GM18951 (cell line): ENCODE measurements around the gene ANXA7.
"Not testable (repeated sequence)": the region's sequence is repeated elsewhere in the genome, so short reads cannot be mapped to it uniquely, and the experiment has no call there.

ENCODE experiments used
- POLR2A ChIP-seq: IDR thresholded peaks from 4 replicates; pipeline ENCODE4 v1.6.1; 2011; ENCODE audit warnings: mild to moderate bottlenecking; ENCODE audit not compliant: insufficient read length, insufficient read depth; ENCODE audit errors: extremely low read depth
- in situ Hi-C: fragments of 300-500 bp; cut with MboI; formaldehyde crosslinking; loops from one replicate; pipeline ENCODE4 v1.12.0; 2022; ENCODE audit warnings: low sequenced_read_pairs, mixed read lengths, inconsistent platforms; ENCODE audit not compliant: unreplicated experiment

Gene ANXA7

GRCh38 chr10:73423309-73423708 lies 9.5 kb upstream of the ANXA7 start:
- TF ChIP-seq POLR2A = no peak
- in situ Hi-C loops = no loop called here

GRCh38 chr10:73416571-73416970 lies 2.7 kb upstream of the ANXA7 start:
- TF ChIP-seq POLR2A = no peak

GRCh38 chr10:73414230-73414945 lies 530 bp upstream of the ANXA7 start:
- TF ChIP-seq POLR2A = no peak
- in situ Hi-C loops = no loop called here

More at GRCh38 chr10:73416571-73416970, 2.7 kb upstream of the ANXA7 start:
- in situ Hi-C loops = no loop called here

DNA sequence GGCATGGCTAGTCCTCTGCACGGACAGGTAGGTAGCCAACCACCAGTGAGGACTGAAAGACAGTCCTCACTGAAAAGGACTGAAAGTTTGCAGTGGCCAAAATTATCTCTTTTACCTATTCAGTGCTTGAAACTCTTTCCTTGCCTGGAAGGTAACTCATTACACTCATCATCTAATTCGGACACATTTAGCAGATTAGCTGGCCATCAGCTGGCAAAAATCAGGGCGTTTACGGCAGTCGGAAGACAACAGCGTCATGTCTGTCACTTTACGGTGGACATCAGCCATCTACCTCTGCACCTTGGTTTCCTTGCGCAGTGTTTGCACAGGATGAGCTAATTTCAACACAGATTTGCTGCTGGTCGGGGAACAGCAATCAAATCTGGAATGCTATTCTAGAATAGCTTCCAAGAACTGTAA lies 740 bp downstream of the ANXA7 start:
- TF ChIP-seq POLR2A = no peak
- in situ Hi-C loops = no loop called here

GRCh38 chr10:73410897-73411296 lies 3.0 kb downstream of the ANXA7 start:
- TF ChIP-seq POLR2A = no peak
- in situ Hi-C loops = no loop called here

- no peak for TF ChIP-seq POLR2A
- in situ Hi-C loops = no loop called here
Observed at GRCh38 chr10:73408978-73409521, 4.8 kb downstream of the ANXA7 start.

DNA sequence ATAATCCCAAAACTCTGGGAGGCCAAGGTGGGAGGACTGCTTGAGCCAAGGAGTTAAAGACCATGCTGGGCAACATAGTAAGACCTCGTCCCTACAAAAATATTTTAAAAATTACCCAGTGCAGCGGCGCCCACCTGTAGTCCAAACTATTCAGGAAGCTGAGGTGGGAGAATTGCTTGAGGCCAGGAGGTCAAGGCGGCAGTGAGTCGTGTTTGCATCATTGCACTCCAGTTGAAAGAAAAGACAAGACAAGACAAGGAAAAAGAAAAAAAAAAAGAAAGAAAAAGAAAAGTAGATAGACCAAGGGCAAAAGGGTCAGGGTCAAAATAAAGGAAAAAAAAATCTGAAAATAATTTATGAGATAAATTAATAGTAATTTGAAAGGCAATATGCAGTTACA lies 5.8 kb downstream of the ANXA7 start:
- in situ Hi-C loops = no loop called here
- no peak for TF ChIP-seq POLR2A

DNA sequence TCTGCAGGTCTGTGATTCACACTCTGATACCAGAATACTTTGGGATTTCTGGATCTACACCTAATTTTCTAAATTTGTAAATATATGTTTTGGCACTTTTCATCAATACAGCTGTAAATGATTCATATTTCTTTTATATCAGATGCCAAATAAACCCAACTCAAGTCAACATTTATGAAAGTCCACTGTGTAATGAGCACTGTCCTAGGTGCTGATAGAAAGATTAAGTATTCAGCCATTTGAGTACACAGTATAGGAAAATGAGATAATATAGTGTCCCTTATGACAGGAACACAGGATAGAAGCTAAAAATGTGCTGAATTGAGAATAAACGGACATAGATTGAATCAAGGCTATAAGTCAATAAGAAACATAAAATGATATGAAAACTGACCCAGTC lies 6.4 kb downstream of the ANXA7 start:
- in situ Hi-C loops = no loop called here
- no peak for TF ChIP-seq POLR2A

GRCh38 chr10:73406846-73407245 lies 7.0 kb downstream of the ANXA7 start:
- TF ChIP-seq POLR2A = no peak
- in situ Hi-C loops = no loop called here

DNA sequence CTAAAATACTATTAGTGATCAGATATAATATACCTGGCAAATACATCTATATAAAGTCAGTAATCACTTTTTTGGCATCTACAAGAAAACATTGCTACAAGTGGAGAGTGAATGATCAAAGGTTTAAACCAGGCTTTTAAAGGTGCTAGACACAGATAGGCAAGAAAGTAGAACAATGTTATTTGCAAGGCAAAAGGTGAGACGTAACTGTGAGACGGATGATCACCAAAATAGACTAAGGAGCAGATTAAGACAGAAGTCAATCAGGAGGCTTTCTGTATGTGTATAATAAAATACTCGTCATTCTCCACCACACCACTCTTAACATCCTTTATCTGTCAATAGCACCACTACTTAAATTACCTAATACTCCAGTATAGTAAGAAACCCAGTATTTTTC lies 8.3 kb downstream of the ANXA7 start:
- no peak for TF ChIP-seq POLR2A
- in situ Hi-C loops = no loop called here

DNA sequence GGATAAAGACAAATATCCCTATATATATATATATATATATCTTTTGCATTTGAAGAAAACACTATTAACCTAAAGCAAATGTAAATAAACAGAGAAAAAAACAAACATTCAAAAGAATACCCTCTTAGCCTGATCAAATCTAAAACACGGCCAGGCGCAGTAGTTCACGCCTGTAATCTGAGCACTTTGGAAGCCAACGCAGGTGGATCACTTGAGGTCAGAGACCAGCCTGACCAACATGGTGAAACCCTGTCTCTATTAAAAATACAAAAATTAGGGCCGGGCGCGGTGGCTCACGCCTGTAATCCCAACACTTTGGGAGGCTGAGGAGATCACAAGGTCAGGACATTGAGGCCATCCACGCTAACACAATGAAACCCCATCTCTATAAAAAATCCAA lies 9.2 kb downstream of the ANXA7 start:
- TF ChIP-seq POLR2A = no peak

DNA sequence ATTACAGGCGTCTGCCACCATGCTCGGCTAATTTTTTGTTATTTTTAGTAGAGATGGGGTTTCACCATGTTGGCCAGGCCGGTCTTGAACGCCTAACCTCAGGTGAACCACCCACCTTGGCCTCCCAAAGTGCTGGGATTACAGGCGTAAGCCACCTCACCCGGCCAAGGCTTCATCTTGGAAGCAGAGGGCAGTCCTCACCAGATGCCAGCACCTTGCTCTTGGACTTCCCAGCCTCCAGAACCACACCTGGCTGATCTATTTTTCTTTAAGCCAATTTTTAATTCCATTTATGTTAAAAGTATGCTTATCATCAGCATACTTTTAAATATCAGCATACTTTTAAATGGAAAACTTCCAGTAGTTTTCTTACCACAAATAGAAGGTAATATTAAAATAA lies 12.2 kb downstream of the ANXA7 start:
- in situ Hi-C loops = no loop called here
- TF ChIP-seq POLR2A = no peak

More for the DNA sequence above, 9.2 kb downstream of the ANXA7 start:
- in situ Hi-C loops = no loop called here

DNA sequence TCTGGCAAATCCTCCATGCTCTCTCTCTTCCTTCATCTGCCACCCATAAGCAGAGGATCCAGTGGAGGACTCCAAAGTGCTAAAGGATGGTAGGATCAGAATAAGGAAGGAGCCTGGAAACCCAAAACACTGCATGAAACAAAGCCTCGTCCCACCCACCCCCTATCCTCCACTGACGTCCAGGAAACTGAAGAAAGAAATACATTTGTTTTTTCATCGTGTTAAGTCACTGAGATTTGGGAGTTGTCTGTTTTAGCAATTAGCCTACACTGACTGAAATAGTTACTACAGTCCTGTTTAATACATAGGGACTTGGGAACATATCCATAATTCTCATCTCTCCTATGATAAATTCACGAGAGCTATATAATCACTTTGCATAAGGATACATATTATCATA lies 14.8 kb downstream of the ANXA7 start:
- no peak for TF ChIP-seq POLR2A
- in situ Hi-C loops = no loop called here

DNA sequence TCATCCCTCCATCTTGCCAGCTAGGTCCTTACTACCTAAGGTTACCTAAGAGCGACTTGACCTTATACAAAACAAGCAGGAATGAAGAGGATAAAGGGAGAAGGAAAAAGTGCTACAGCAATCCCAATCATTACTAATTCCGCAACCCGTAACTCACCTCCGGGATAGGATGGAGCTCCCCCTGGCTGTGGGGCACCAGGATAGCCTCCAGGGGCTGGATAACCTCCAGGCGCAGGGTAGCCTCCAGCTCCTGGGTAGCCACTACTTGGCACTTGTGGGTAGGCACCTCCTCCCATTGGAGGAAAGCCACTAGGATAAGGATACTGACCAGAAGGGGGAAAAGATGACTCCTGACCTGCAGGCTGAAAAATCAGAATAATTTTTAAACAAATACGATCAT lies 15.8 kb downstream of the ANXA7 start:
- no peak for TF ChIP-seq POLR2A
- in situ Hi-C loops = no loop called here

- in situ Hi-C loops = not testable (repeated sequence)
Observed at GRCh38 chr10:73394325-73394724, 19.5 kb downstream of the ANXA7 start.

DNA sequence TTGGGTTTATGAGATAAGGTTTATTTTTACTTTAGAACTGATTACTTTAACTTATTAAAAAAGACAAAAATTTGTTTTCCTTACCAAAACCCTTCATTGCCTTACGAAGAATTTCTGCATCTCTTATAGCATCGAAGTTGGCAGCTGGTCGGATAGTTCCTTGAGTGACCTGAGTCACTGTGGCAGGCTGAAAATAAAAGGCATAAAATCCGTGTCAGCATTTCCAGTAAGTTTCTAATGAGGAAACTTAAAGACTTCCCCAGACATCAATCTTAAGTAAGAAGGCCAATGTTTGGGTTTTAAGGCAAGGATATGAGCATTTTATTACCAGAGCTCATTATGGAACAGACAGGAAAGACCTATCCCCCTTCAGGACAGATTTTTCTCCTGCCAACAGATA lies 25.6 kb downstream of the ANXA7 start:
- TF ChIP-seq POLR2A = no peak
- in situ Hi-C loops = no loop called here
